ENCODE results near the gene NLRP14. TPM values are rescaled to one million over a fixed set of nuclear protein-coding genes. Genes with fewer than 3 reads are reported as not detected.

The NLRP14 gene
- not detected for total RNA-seq

DNA sequence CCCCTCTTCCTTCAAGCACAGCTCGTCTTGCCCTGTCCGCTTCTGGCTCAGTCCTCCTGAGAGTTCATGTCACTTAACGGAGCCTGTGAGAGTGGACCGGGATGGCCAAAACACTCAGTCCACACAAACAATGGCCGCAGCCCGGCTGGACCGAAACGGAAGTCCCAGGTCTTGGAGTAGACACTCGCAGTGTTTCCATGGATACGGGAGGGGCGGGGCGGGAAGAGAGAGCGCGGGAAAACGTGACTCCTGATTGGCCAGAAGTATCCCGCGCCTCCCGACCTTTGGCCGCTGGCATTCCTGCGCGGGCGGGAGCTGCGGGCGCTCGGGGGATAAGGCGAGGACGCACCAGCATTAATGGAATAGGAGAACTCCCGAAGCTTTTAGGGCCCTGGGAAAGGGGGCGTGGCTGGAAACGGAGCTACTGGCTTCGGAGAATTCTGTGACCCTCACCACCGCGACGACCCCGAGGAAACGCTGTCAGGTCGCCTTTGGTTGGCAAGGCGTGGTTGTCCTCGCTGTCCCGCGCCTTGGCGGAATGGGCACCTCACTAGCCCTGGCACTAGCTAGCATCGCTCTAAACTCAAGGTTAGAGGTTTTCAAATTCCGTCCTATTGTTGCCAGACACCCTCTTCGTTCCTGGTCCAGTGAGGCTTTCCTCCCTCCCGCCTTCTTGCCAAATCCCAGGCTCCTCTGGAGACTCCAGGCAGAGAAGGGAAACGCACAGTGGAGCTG lies at the start of gene NLRP14, which contains the start of gene ZNF214:
Gene NLRP14, plus strand, starts transcription at position 297 of the 735 bp plus-strand sequence. CDS start 18,108 bp downstream, outside the sequence.
Gene ZNF214, minus strand, starts transcription at position 164 of the 735 bp plus-strand sequence. CDS start 17,511 bp downstream, outside the sequence.
- 0% methylated on average over 1 to 4 of the region's 47 CpGs for WGBS, 2 donors (ENCODE audit: low coverage in 1 of 2)
- Histone ChIP-seq H3K27me3 (no peaks in the 10 kb centered on the region), H3K4me3 (peak within 1 kb of the TSS; percentile 28 to 63), H3K4me1 (peaks cover 0 to 20% (median 5%) of the 10 kb centered on the region in 3 donors), H3K9me3 (no peaks in the 10 kb centered on the region), H3K36me3 (no peaks in the 10 kb centered on the region), H3K27ac (peak within 1 kb of the TSS; percentile 2 to 85 (median 81))
- peak; percentile 96 for ATAC-seq
- TF ChIP-seq EP300 (IDR thresholded peaks at IDR 0.05) (no peak), POLR2A (IDR thresholded peaks at IDR 0.05) (no peak), POLR2AphosphoS5 (IDR thresholded peaks at IDR 0.05) (no peak), CTCF (IDR thresholded peaks at IDR 0.05) (no peak)

DNA sequence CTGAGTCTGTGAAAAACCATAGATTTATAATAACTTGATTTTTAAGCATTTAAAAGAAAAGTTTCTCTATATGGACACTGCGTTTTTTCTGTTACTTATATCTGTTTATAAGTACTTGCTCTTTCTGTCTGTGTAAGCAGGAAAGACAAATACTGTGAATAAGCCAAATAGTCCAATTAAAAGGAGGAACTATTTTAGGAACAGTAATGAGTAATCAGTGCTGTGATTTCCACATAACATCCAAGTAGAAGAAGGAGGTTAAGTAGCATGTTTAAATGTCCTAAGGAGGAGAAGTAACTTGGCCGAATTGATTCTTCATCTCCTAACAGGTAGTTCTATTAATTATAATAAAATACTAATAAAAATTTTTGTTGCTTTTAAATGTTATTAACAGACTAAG lies 40.9 kb upstream of the NLRP14 start:
- ATAC-seq = no peak
- Histone ChIP-seq H3K4me3 (no peak overlapping the region), H3K27me3 (no peaks in the 10 kb centered on the region), H3K9me3 (no peaks in the 10 kb centered on the region), H3K4me1 (no peaks in the 10 kb centered on the region), H3K27ac (no peak overlapping the region), H3K36me3 (no peaks in the 10 kb centered on the region)
- 72 to 93% methylated on average over 2 of the region's 2 CpGs for WGBS, 2 donors (ENCODE audit: low coverage in 1 of 2)
- TF ChIP-seq POLR2AphosphoS5 (IDR thresholded peaks at IDR 0.05) (no peak), CTCF (IDR thresholded peaks at IDR 0.05) (no peak), POLR2A (IDR thresholded peaks at IDR 0.05) (no peak), EP300 (IDR thresholded peaks at IDR 0.05) (no peak)

GRCh38 chr11:6986487-6986886 lies 33.8 kb upstream of the NLRP14 start:
- Histone ChIP-seq H3K27ac (no peak overlapping the region), H3K4me3 (no peak overlapping the region), H3K27me3 (no peaks in the 10 kb centered on the region), H3K9me3 (no peaks in the 10 kb centered on the region), H3K36me3 (no peaks in the 10 kb centered on the region), H3K4me1 (no peaks in the 10 kb centered on the region)
- WGBS, 2 donors (ENCODE audit: low coverage in 1 of 2) = 44 to 50% methylated on average over 1 of the region's 1 CpG
- TF ChIP-seq CTCF (IDR thresholded peaks at IDR 0.05) (no peak), POLR2A (IDR thresholded peaks at IDR 0.05) (no peak), POLR2AphosphoS5 (IDR thresholded peaks at IDR 0.05) (no peak), EP300 (IDR thresholded peaks at IDR 0.05) (no peak)
- no peak for ATAC-seq

- H3K36me3 ChIP-seq = no peaks in the 10 kb centered on the region
- no peak overlapping the region for H3K4me3 ChIP-seq
- TF ChIP-seq POLR2A (IDR thresholded peaks at IDR 0.05) (no peak), EP300 (IDR thresholded peaks at IDR 0.05) (no peak), POLR2AphosphoS5 (IDR thresholded peaks at IDR 0.05) (no peak), CTCF (IDR thresholded peaks at IDR 0.05) (no peak)
- ATAC-seq = no peak
- peaks cover 0 to 12% (median 3%) of the 10 kb centered on the region in 3 donors for H3K4me1 ChIP-seq
- H3K9me3 ChIP-seq = no peaks in the 10 kb centered on the region
- H3K27me3 ChIP-seq = no peaks in the 10 kb centered on the region
- no peak overlapping the region for H3K27ac ChIP-seq
These were observed 31.8 kb upstream of the NLRP14 start for GRCh38 chr11:6988506-6988905.

- Histone ChIP-seq H3K4me3 (no peak overlapping the region), H3K9me3 (no peaks in the 10 kb centered on the region), H3K27ac (no peak overlapping the region), H3K27me3 (no peaks in the 10 kb centered on the region), H3K4me1 (peaks cover 0 to 12% (median 3%) of the 10 kb centered on the region in 3 donors), H3K36me3 (no peaks in the 10 kb centered on the region)
- 68 to 77% methylated on average over 3 to 4 of the region's 6 CpGs for WGBS, 2 donors (ENCODE audit: low coverage in 1 of 2)
- ATAC-seq = no peak
- TF ChIP-seq CTCF (IDR thresholded peaks at IDR 0.05) (no peak), EP300 (IDR thresholded peaks at IDR 0.05) (no peak), POLR2AphosphoS5 (IDR thresholded peaks at IDR 0.05) (no peak), POLR2A (IDR thresholded peaks at IDR 0.05) (no peak)
These were observed 29.1 kb upstream of the NLRP14 start for GRCh38 chr11:6991227-6991626.

Data from gastroesophageal sphincter (tissue), 4 donors.